ENCODE data around the gene POMGNT2. TPM values are rescaled to one million over a fixed set of nuclear protein-coding genes. Genes with fewer than 3 reads are reported as not detected.

POMGNT2 gene
- total RNA-seq, 1 donor: 9.1 TPM

DNA sequence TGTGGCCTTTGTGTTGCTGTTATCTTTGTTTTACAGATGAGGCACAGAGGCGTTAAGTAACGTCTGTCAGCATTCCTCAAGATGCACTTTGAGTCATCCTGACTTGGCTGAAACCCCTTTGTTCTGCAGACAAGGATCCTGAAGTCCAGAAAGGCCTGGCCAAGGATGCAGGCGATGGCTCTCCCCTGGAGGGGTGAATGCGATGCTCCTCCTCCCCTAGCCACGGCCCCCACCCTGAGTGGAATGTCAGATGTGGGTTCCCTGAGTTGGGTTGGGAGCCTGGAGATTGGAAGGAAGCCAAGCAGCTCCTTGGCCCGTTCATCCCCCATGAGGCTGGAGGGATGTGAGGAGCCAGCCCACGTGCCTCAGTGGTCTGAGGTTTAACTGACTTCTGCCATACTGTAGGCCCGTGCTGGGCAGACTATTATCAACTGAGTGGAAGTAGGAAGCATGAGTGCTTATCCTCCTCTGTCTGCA lies 43.3 kb downstream of the POMGNT2 start:
- TF ChIP-seq CTCF (IDR thresholded peaks at IDR 0.05; ENCODE audit: insufficient read depth, low read depth, low read length): no peak
- no peak overlapping the region for H3K4me3 ChIP-seq (ENCODE audit: low read depth, low read length)
- no peak for DNase-seq (ENCODE audit: low read depth)

- H3K4me3 ChIP-seq (ENCODE audit: low read depth, low read length): no peak overlapping the region
- no peak for DNase-seq (ENCODE audit: low read depth)
- TF ChIP-seq CTCF (IDR thresholded peaks at IDR 0.05; ENCODE audit: insufficient read depth, low read depth, low read length): no peak
These were observed 43.8 kb downstream of the POMGNT2 start for GRCh38 chr3:43062040-43062563.

GRCh38 chr3:43061101-43061895 lies 44.6 kb downstream of the POMGNT2 start:
- DNase-seq (ENCODE audit: low read depth): no peak
- no peak for TF ChIP-seq CTCF (IDR thresholded peaks at IDR 0.05; ENCODE audit: insufficient read depth, low read depth, low read length)
- H3K4me3 ChIP-seq (ENCODE audit: low read depth, low read length): no peak overlapping the region

- H3K4me3 ChIP-seq (ENCODE audit: low read depth, low read length): no peak overlapping the region
- TF ChIP-seq CTCF (IDR thresholded peaks at IDR 0.05; ENCODE audit: insufficient read depth, low read depth, low read length): no peak
- DNase-seq (ENCODE audit: low read depth): no peak
These were observed 46.4 kb downstream of the POMGNT2 start for GRCh38 chr3:43059456-43059855.

DNA sequence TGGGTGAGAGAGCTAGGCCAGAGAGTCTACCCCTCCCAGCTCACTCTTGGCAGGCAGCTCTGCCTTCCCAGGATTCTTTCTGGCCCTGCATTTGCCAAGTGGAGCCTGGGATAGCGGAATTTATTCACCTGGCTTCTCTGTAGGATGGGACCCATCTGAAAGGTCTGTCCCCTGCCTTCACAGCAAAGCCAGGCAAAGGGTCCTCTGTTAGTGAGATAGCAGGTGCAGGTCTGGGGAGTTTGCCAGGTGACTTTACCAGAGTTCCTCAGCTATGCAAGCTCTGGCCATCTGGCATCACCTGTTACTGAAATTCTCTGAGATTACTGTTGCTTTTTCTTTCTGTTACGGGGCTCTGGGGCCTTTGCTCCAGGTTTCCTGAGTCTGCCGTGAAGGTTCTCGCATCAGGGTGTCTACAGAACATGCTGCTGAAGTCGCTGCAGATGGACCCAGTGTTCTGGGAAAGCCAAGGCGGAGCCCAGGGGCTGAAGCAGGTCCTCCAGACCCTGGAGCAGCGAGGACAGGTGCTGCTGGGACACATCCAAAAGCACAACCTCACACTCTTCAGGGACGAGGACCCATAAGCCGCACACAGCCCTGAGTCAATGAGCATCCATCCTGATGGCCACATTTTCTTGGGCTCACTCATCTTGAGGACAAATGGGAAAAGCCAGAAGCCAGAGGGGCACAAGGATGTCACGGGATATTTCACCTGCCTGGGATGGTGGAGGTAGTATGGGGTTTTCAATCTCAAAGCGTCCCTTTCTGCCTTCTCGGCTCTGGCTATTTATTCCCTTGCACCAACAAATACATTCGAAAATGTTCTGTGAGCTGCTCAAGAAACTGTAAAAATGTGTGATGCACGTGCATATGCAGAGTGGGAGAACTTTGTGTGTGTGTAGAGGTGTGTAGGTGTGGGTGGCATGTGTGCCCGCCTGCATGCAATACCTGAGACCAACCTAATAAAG lies 49.8 kb downstream of the POMGNT2 start:
- DNase-seq (ENCODE audit: low read depth): no peak
- TF ChIP-seq CTCF (IDR thresholded peaks at IDR 0.05; ENCODE audit: insufficient read depth, low read depth, low read length): no peak
- H3K4me3 ChIP-seq (ENCODE audit: low read depth, low read length): no peak overlapping the region

GRCh38 chr3:43055393-43055792 lies 50.5 kb downstream of the POMGNT2 start:
- DNase-seq (ENCODE audit: low read depth): no peak
- H3K4me3 ChIP-seq (ENCODE audit: low read depth, low read length): no peak overlapping the region
- no peak for TF ChIP-seq CTCF (IDR thresholded peaks at IDR 0.05; ENCODE audit: insufficient read depth, low read depth, low read length)

Data from fibroblast of villous mesenchyme (primary cell).